HepG2 (cell line): ENCODE measurements around the gene MAPK8IP3. TPM values are rescaled to one million over a fixed set of nuclear protein-coding genes. Genes with fewer than 3 reads are reported as not detected.

Source experiments
- AGO2 ChIP-seq: fragments of 200-400 bp; formaldehyde crosslinking; optimal IDR thresholded peaks from 2 replicates; pipeline ENCODE3; 2017; ENCODE audit warnings: mild to moderate bottlenecking, low read depth, low read length, moderate library complexity
- ARHGAP35 ChIP-seq: sonication (generic); formaldehyde crosslinking; IDR thresholded peaks from 2 replicates; pipeline ENCODE4 v1.9.0; 2022; ENCODE audit warnings: mild to moderate bottlenecking, inconsistent platforms, moderate library complexity, missing genetic modification reagents, borderline replicate concordance
- ATF1 ChIP-seq: IDR thresholded peaks from 2 replicates; pipeline ENCODE4 v1.6.1; 2016; ENCODE audit warnings: mild to moderate bottlenecking, control low read depth
- ATM ChIP-seq: fragments of 450-650 bp; IDR thresholded peaks from 2 replicates; pipeline ENCODE4 v1.7.1; 2017; ENCODE audit warnings: mild to moderate bottlenecking, borderline replicate concordance
- BCL6 ChIP-seq: IDR thresholded peaks from 2 replicates; pipeline ENCODE4 v1.6.1; 2016; ENCODE audit warnings: missing genetic modification reagents, missing compliant biosample characterization
- DNMT1 ChIP-seq: sonication (generic); formaldehyde crosslinking; IDR thresholded peaks from 2 replicates; pipeline ENCODE4 v1.5.1; 2020; ENCODE audit warnings: mild to moderate bottlenecking, missing genetic modification reagents
- FOXK2 ChIP-seq: fragments of 450-650 bp; IDR thresholded peaks from 2 replicates; pipeline ENCODE4 v1.6.1; 2016
- GABPB1 ChIP-seq: IDR thresholded peaks from 2 replicates; pipeline ENCODE4 v1.6.1; 2016; ENCODE audit warnings: mild to moderate bottlenecking, missing genetic modification reagents, moderate library complexity, missing compliant biosample characterization
- HMG20A ChIP-seq: IDR thresholded peaks from 2 replicates; pipeline ENCODE4 v1.6.1; 2016; ENCODE audit warnings: borderline replicate concordance
- HNRNPK ChIP-seq: fragments of 200-400 bp; formaldehyde crosslinking; IDR thresholded peaks from 2 replicates; pipeline ENCODE4 v1.6.1; 2018; ENCODE audit warnings: low read length, low read depth, moderate library complexity, mild to moderate bottlenecking; ENCODE audit not compliant: poor library complexity, severe bottlenecking
- KLF16 ChIP-seq, 2 experiments: sonication (generic) in 1 of 2; formaldehyde crosslinking in 1 of 2; IDR thresholded peaks; 2 replicates each; pipeline versions ENCODE4 v1.6.1 to v1.8.0; 2016 to 2023; ENCODE audit warnings: missing genetic modification reagents in 2 of 2, missing compliant biosample characterization in 1 of 2
- PLSCR1 ChIP-seq: sonication (generic); formaldehyde crosslinking; IDR thresholded peaks from 2 replicates; pipeline ENCODE4 v1.5.0; 2020; ENCODE audit warnings: missing genetic modification reagents, mild to moderate bottlenecking, borderline replicate concordance
- RAD21 ChIP-seq: fragments of 450-650 bp; formaldehyde crosslinking; IDR thresholded peaks from 2 replicates; pipeline ENCODE4 v1.5.0; 2020; ENCODE audit warnings: mild to moderate bottlenecking
- SETDB1 ChIP-seq: sonication (generic); formaldehyde crosslinking; IDR thresholded peaks from 2 replicates; pipeline ENCODE4 v1.5.1; 2020; ENCODE audit warnings: missing genetic modification reagents, mild to moderate bottlenecking, borderline replicate concordance
- SIN3A ChIP-seq: IDR thresholded peaks from 2 replicates; pipeline ENCODE4 v1.6.1; 2011; ENCODE audit warnings: low read depth, mild to moderate bottlenecking, control low read depth, low read length, borderline replicate concordance
- SIX4 ChIP-seq: sonication (generic); formaldehyde crosslinking; IDR thresholded peaks from 2 replicates; pipeline ENCODE4 v1.4.0; 2020; ENCODE audit warnings: missing genetic modification reagents
- SKI ChIP-seq: fragments of 450-650 bp; IDR thresholded peaks from one replicate; pipeline ENCODE4 v1.6.1; 2018; ENCODE audit warnings: mild to moderate bottlenecking; ENCODE audit not compliant: partially characterized antibody
- SP5 ChIP-seq: IDR thresholded peaks from 2 replicates; pipeline ENCODE4 v1.6.1; 2016; ENCODE audit warnings: low read depth, borderline replicate concordance
- SRF ChIP-seq: IDR thresholded peaks from 2 replicates; pipeline ENCODE4 v1.6.1; 2011; ENCODE audit warnings: mild to moderate bottlenecking, low read depth, low read length, moderate library complexity
- TFDP1 ChIP-seq: IDR thresholded peaks from 2 replicates; pipeline ENCODE4 v1.6.1; 2016; ENCODE audit warnings: missing compliant biosample characterization, missing genetic modification reagents, borderline replicate concordance
- TP53 ChIP-seq: sonication (generic); formaldehyde crosslinking; conservative IDR thresholded peaks from 2 replicates; pipeline ENCODE4 v1.4.0; 2020; ENCODE audit warnings: missing genetic modification reagents
- ZMYM2 ChIP-seq: sonication (generic); formaldehyde crosslinking; IDR thresholded peaks from 2 replicates; pipeline ENCODE4 v1.8.0; 2022; ENCODE audit warnings: mild to moderate bottlenecking, missing genetic modification reagents
- ZMYM3 ChIP-seq: sonication (generic); formaldehyde crosslinking; IDR thresholded peaks from 2 replicates; pipeline ENCODE4 v1.5.1; 2020; ENCODE audit warnings: mild to moderate bottlenecking, missing genetic modification reagents
- ZNF251 ChIP-seq: sonication (generic); formaldehyde crosslinking; IDR thresholded peaks from 2 replicates; pipeline ENCODE4 v1.9.0; 2021; ENCODE audit warnings: mild to moderate bottlenecking, missing genetic modification reagents
- ZNF607 ChIP-seq: sonication (generic); formaldehyde crosslinking; IDR thresholded peaks from 2 replicates; pipeline ENCODE4 v1.5.1; 2020; ENCODE audit warnings: missing genetic modification reagents, mild to moderate bottlenecking, borderline replicate concordance
- ZNF674 ChIP-seq: sonication (generic); formaldehyde crosslinking; IDR thresholded peaks from 2 replicates; pipeline ENCODE4 v1.5.0; 2020; ENCODE audit warnings: low read depth, mild to moderate bottlenecking, missing genetic modification reagents
- ZNF788 ChIP-seq: sonication (generic); formaldehyde crosslinking; IDR thresholded peaks from 2 replicates; pipeline ENCODE4 v1.5.0; 2020; ENCODE audit warnings: mild to moderate bottlenecking, missing genetic modification reagents, borderline replicate concordance
- ZNF816 ChIP-seq: sonication (generic); formaldehyde crosslinking; IDR thresholded peaks from 2 replicates; pipeline ENCODE4 v1.8.0; 2022; ENCODE audit warnings: missing genetic modification reagents, mild to moderate bottlenecking, borderline replicate concordance
- ZSCAN29 ChIP-seq: sonication (generic); formaldehyde crosslinking; conservative IDR thresholded peaks from 2 replicates; pipeline ENCODE4 v1.4.0; 2020; ENCODE audit warnings: mild to moderate bottlenecking, missing genetic modification reagents
- polyA plus RNA-seq, 8 experiments: library from polyadenylated mRNA; depleted of rRNA in 3 of 8; stranded (reverse) in 7 of 8; unstranded in 1 of 8; fragments of >200 nt; fragmentation: Illumina TruSeq in 4 of 8; extraction: Trizol in 4 of 8; gene quantifications; 2 replicates each; pipeline versions ENCODE4 v1.2.1 to v1.2.3, GENCODE V29; 2011 to 2016; ENCODE audit warnings: low read depth in 4 of 8, missing spikeins in 1 of 8, mixed read lengths in 1 of 8; ENCODE audit not compliant: insufficient read depth in 1 of 8
- total RNA-seq, 5 experiments: library from RNA; depleted of rRNA; stranded (reverse); fragments of >200 nt; fragmentation: Illumina TruSeq; extraction: Trizol; gene quantifications; 2 replicates each; pipeline ENCODE4 v1.2.3, GENCODE V29; 2016; ENCODE audit warnings: low read depth in 1 of 5

Gene MAPK8IP3
- total and polyA plus RNA-seq, 2 of the 13 experiments (the other 11 are each of a cell fraction or from before 2014, with no cell fraction given) = 25.1 to 41.7 TPM

GRCh38 chr16:1812732-1813163 is 106.8 kb downstream of the MAPK8IP3 start (continued):
- peak; percentile 30; the same call in 1 of the 2 replicates for TF ChIP-seq SIX4 (CRISPR knock-in tag)
- peak; percentile 49 for TF ChIP-seq GABPB1 (CRISPR knock-in tag)
- peak; percentile 41; the same call in 1 of the 2 replicates for TF ChIP-seq BCL6 (CRISPR knock-in tag)
- TF ChIP-seq SKI = no peak
- TF ChIP-seq PLSCR1 (CRISPR knock-in tag) = no peak
- TF ChIP-seq SETDB1 (CRISPR knock-in tag) = no peak
- peak in 1 of 2 experiments; percentile 39; a peak in 1 of 4 replicates for TF ChIP-seq KLF16 (CRISPR knock-in tag; IDR thresholded peaks at IDR 0.05)
- TF ChIP-seq ZNF674 (CRISPR knock-in tag) = no peak
- TF ChIP-seq ATM = no peak
- no peak for TF ChIP-seq ZMYM3 (CRISPR knock-in tag)
- TF ChIP-seq FOXK2 = no peak
- no peak for TF ChIP-seq ZNF816
- TF ChIP-seq ZSCAN29 = no peak
- peak; percentile 95 for TF ChIP-seq RAD21
- no peak for TF ChIP-seq ATF1 (CRISPR knock-in tag)
- TF ChIP-seq TP53 (CRISPR knock-in tag) = no peak
- no peak for TF ChIP-seq ZNF788 (CRISPR knock-in tag)
- no peak for TF ChIP-seq HMG20A
- no peak for TF ChIP-seq ZNF607 (CRISPR knock-in tag)
- no peak for TF ChIP-seq SRF
- no peak for TF ChIP-seq ZMYM2
- TF ChIP-seq TFDP1 = peak; percentile 26; the same call in 1 of the 2 replicates
- TF ChIP-seq HNRNPK = no peak
- peak; percentile 32 for TF ChIP-seq AGO2
- no peak for TF ChIP-seq ARHGAP35
- TF ChIP-seq ZNF251 (CRISPR knock-in tag) = no peak
- TF ChIP-seq SIN3A = no peak
- TF ChIP-seq DNMT1 (CRISPR knock-in tag) = no peak
- TF ChIP-seq SP5 = peak; percentile 24; the same call in 1 of the 2 replicates
